PC-3 (cell line): Measurements from ENCODE around the gene ANO7.

ENCODE experiments used
- EZH2 ChIP-seq: fragments of 300-600 bp; sonication (generic); IDR thresholded peaks from one replicate; pipeline ENCODE4 v1.6.1; 2017; ENCODE audit warnings: antibody characterized with exemption, mild to moderate bottlenecking, low read length; ENCODE audit not compliant: unreplicated experiment
- TF ChIP-seq, protein P1 (sequence below): fragments of 300-600 bp; sonication (generic); conservative IDR thresholded peaks from 2 replicates; pipeline ENCODE4 v1.5.1; 2017; ENCODE audit warnings: antibody characterized with exemption, low read depth, mild to moderate bottlenecking, low read length

DNA sequence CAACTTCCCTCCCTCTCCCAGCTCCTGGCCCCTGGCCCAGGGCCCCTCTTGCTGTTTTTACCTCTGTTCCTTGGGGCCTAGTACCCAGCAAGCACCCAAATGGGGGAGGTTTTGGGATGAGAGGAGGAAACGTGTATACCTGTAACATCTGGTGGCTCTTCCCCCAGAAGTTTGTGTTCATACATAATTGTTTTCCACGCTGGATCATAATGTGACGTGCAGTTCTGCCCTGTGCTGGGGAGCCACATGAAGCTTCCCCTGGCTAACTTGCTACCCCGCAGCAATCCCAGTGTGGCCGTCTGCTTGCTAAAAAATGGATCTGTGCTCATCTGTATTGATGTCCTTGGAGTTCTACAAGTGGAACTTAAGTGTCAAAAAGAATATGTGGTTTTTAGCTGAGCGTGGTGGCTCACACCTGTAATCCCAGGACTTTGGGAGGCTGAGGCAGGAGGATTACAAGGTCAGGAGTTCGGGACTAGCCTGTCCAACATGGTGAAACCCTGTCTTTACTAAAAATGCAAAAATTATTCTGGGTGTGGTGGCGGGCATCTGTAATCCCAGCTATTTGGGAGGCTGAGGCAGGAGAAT lies 36.5 kb downstream of the ANO7 start:
- TF ChIP-seq, protein P1, sequence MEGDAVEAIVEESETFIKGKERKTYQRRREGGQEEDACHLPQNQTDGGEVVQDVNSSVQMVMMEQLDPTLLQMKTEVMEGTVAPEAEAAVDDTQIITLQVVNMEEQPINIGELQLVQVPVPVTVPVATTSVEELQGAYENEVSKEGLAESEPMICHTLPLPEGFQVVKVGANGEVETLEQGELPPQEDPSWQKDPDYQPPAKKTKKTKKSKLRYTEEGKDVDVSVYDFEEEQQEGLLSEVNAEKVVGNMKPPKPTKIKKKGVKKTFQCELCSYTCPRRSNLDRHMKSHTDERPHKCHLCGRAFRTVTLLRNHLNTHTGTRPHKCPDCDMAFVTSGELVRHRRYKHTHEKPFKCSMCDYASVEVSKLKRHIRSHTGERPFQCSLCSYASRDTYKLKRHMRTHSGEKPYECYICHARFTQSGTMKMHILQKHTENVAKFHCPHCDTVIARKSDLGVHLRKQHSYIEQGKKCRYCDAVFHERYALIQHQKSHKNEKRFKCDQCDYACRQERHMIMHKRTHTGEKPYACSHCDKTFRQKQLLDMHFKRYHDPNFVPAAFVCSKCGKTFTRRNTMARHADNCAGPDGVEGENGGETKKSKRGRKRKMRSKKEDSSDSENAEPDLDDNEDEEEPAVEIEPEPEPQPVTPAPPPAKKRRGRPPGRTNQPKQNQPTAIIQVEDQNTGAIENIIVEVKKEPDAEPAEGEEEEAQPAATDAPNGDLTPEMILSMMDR, result no peak
- no peak for TF ChIP-seq EZH2
